Activated CD8-positive, alpha-beta T cell treated with anti-CD3 and anti-CD28 coated beads for 36 hours (primary cell): ENCODE results near the gene IGFBP3. TPM values are rescaled to one million over a fixed set of nuclear protein-coding genes. Genes with fewer than 3 reads are reported as not detected.

ENCODE experiments used
- ATAC-seq: fragments of 200-7000 bp; cut with Tn5 transposase; one replicate; pipeline ENCODE4 v1.10.0; 2021; ENCODE audit warnings: mild to moderate bottlenecking, moderate library complexity
- CTCF ChIA-PET: fragments of 350-600 bp; sonication (Branson Sonifier 250); formaldehyde crosslinking; loops from one replicate; lab custom pipeline; 2021; ENCODE audit warnings: antibody characterized with exemption; lab: Charles Lee
- POLR2A ChIA-PET: fragments of 350-600 bp; sonication (Branson Sonifier 250); formaldehyde crosslinking; loops from one replicate; lab custom pipeline; 2021; ENCODE audit warnings: antibody characterized with exemption; lab: Charles Lee
- DNase-seq: peaks from one replicate; pipeline ENCODE4 v3.0.0-alpha.2; 2020
- H3K27ac Mint-ChIP-seq: one replicate; pipeline ENCODE4 v1.8.0; 2021; ENCODE audit warnings: mild to moderate bottlenecking, mixed read lengths
- H3K27me3 Mint-ChIP-seq: one replicate; pipeline ENCODE4 v1.8.0; 2021; ENCODE audit warnings: mixed read lengths
- H3K36me3 Mint-ChIP-seq: one replicate; pipeline ENCODE4 v1.8.0; 2021; ENCODE audit warnings: low read depth, mixed read lengths
- H3K4me1 Mint-ChIP-seq: one replicate; pipeline ENCODE4 v1.8.0; 2021; ENCODE audit warnings: low read depth, mixed read lengths
- H3K4me3 Mint-ChIP-seq: one replicate; pipeline ENCODE4 v1.8.0; 2021; ENCODE audit warnings: mild to moderate bottlenecking, moderate library complexity, mixed read lengths
- H3K9me3 Mint-ChIP-seq: one replicate; pipeline ENCODE4 v1.8.0; 2021; ENCODE audit warnings: mixed read lengths
- intact Hi-C: fragments of 100-400 bp; cut with micrococcal nuclease; formaldehyde crosslinking; loops from one replicate; pipeline ENCODE4 v1.10.0; 2022
- total RNA-seq, 2 experiments: library from RNA; stranded (reverse); gene quantifications; one replicate each; pipeline ENCODE4 v1.2.3, GENCODE V29; 2021
- TF ChIP-seq, protein P1 (sequence below): fragments of 200-600 bp; IDR thresholded peaks from one replicate; pipeline ENCODE4 v1.8.0; 2022; ENCODE audit warnings: antibody characterized with exemption, mild to moderate bottlenecking

Gene IGFBP3
- total RNA-seq, 2 experiments from 2014 or later: 0.25 TPM; not detected in 1

DNA sequence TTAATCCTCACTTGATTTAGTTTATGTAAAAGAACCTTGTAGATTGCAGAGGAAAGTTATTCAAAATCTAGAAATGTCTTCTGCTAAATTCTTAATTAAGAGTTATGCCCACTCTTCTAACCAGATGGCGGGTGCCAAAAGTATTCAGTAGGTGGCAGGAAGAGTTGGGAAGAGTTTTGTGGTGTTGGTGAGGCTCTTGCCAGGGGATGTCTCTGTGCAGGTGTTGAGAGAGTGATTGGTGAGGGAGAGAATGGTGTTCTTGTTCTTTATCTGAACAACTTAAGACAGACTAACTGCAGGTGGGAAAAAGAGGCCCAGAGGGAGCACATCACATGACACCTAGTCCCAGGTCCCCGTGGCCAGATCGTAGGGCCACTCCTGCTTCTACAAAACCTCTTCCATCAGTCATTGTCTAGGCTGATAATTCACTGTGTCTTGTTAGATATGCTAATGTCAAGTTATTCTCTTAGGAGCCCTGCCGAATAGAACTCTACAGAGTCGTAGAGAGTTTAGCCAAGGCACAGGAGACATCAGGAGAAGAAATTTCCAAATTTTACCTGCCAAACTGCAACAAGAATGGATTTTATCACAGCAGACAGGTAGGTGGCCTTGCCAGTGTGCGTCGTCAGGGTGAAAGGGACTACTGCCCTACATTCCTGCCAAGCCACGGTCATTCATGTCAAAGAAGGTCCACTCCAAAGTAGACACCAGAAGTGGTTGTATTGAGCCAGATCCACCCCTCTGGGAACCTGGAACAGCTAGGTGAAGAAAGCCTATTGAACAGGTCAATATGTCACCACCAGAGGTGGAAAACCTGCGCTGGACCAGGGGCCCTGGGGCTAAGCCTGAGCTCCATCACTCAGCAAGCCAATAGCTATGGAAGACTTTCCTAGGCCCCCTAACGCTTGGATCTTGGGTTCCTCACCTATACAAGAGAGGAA is 29.3 kb downstream of the IGFBP3 start:
- peaks cover 2% of the 10 kb centered on the region for H3K4me1 Mint-ChIP-seq
- no peaks in the 10 kb centered on the region for H3K36me3 Mint-ChIP-seq
- intact Hi-C loops: no loop called here
- POLR2A ChIA-PET: no interaction called here
- TF ChIP-seq, protein P1, sequence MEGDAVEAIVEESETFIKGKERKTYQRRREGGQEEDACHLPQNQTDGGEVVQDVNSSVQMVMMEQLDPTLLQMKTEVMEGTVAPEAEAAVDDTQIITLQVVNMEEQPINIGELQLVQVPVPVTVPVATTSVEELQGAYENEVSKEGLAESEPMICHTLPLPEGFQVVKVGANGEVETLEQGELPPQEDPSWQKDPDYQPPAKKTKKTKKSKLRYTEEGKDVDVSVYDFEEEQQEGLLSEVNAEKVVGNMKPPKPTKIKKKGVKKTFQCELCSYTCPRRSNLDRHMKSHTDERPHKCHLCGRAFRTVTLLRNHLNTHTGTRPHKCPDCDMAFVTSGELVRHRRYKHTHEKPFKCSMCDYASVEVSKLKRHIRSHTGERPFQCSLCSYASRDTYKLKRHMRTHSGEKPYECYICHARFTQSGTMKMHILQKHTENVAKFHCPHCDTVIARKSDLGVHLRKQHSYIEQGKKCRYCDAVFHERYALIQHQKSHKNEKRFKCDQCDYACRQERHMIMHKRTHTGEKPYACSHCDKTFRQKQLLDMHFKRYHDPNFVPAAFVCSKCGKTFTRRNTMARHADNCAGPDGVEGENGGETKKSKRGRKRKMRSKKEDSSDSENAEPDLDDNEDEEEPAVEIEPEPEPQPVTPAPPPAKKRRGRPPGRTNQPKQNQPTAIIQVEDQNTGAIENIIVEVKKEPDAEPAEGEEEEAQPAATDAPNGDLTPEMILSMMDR: peak; percentile 8
- H3K4me3 Mint-ChIP-seq: no peak overlapping the region
- DNase-seq: no peak
- no peak for ATAC-seq
- H3K9me3 Mint-ChIP-seq: no peaks in the 10 kb centered on the region
- no peak overlapping the region for H3K27ac Mint-ChIP-seq
- CTCF ChIA-PET: interaction anchor here (1.1 to 1.9 kb wide), 2 partner anchors 24 to 31 kb away, joined by 3 to 10 read pairs; no protein-coding TSS in a partner anchor
- H3K27me3 Mint-ChIP-seq: peaks cover 52% of the 10 kb centered on the region

- no peak for DNase-seq
- TF ChIP-seq, protein P1: peak; percentile 69
- peaks cover 2% of the 10 kb centered on the region for H3K4me1 Mint-ChIP-seq
- no peaks in the 10 kb centered on the region for H3K9me3 Mint-ChIP-seq
- no peaks in the 10 kb centered on the region for H3K36me3 Mint-ChIP-seq
- H3K27me3 Mint-ChIP-seq: peaks cover 49% of the 10 kb centered on the region
- H3K4me3 Mint-ChIP-seq: no peak overlapping the region
- no peak overlapping the region for H3K27ac Mint-ChIP-seq
- ChIA-PET POLR2A (no interaction called here), CTCF (interaction anchor here (0.9 to 1.9 kb wide), 4 partner anchors 9 to 32 kb away, joined by 3 to 10 read pairs (median 6); no protein-coding TSS in a partner anchor)
- intact Hi-C loops: no loop called here
- ATAC-seq: no peak
Measured at GRCh38 chr7:45890902-45891461, 30.1 kb downstream of the IGFBP3 start.

DNA sequence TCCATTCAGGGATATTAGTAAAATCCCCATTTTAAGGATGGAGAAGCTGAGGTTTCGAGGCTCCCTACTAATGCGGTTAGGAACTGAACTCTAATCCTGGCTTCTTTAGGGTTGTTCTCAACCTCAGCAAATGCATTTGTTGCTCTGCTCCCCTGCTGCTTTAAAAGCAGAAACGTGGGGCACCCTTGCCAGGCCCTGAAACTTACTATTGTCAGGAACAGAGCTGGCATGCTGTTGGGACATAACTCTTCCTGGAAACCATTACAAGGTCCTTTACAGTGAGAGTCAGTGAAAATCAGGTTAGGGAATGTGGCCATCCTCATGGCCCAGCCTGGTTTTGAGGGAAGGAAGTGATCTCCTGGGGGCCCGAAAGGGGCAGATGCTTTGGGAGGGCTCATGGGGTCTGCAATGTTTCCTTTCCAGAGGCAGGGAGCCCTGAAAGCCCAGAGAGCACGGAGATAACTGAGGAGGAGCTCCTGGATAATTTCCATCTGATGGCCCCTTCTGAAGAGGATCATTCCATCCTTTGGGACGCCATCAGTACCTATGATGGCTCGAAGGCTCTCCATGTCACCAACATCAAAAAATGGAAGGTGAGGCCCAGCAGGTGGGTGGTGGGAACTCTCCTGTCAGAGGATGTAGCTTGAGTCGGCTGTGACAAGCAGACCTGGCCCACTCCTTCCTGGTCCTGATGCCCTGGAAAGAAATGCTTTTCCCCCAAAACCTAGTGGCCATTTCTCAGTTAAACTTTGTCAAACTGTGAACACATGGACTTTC is 30.8 kb downstream of the IGFBP3 start:
- ATAC-seq (no peak), DNase-seq (no peak)
- Mint-ChIP-seq H3K4me1 (peaks cover 2% of the 10 kb centered on the region), H3K27ac (no peak overlapping the region), H3K27me3 (peaks cover 54% of the 10 kb centered on the region), H3K36me3 (no peaks in the 10 kb centered on the region), H3K9me3 (no peaks in the 10 kb centered on the region), H3K4me3 (no peak overlapping the region)
- TF ChIP-seq, protein P1: no peak
- intact Hi-C loops: no loop called here
- ChIA-PET POLR2A (interaction anchor here (0.6 kb wide), 1 partner anchor 1216 kb away, joined by 3 read pairs; no protein-coding TSS in a partner anchor), CTCF (interaction anchor here (0.9 to 1.9 kb wide), 4 partner anchors 10 to 32 kb away, joined by 3 to 10 read pairs (median 6); no protein-coding TSS in a partner anchor)

GRCh38 chr7:45889367-45890067 is 31.6 kb downstream of the IGFBP3 start:
- ChIA-PET POLR2A (interaction anchor here (0.6 kb wide), 1 partner anchor 1217 kb away, joined by 3 read pairs; no protein-coding TSS in a partner anchor), CTCF (interaction anchor here (1.9 kb wide), 1 partner anchor 33 kb away, joined by 10 read pairs; no protein-coding TSS in a partner anchor)
- Mint-ChIP-seq H3K9me3 (no peaks in the 10 kb centered on the region), H3K4me3 (no peak overlapping the region), H3K36me3 (no peaks in the 10 kb centered on the region), H3K4me1 (peaks cover 2% of the 10 kb centered on the region), H3K27me3 (peaks cover 57% of the 10 kb centered on the region), H3K27ac (no peak overlapping the region)
- DNase-seq: no peak
- intact Hi-C loops: no loop called here
- TF ChIP-seq, protein P1: no peak
- ATAC-seq: no peak
